OCI-LY1 (cell line): Measurements from ENCODE around the gene CTNNA1.
"Not testable (repeated sequence)": the region's sequence is repeated elsewhere in the genome, so short reads cannot be mapped to it uniquely, and the experiment has no call there.

Experiments
- H2AFZ ChIP-seq: fragments of 200-600 bp; sonication (generic), shearing (Covaris generic); 2 replicates; pipeline ENCODE4 v1.6.0; 2014; ENCODE audit warnings: antibody characterized with exemption, mild to moderate bottlenecking, low read length
- H3F3A ChIP-seq: fragments of 200-600 bp; sonication (generic), shearing (Covaris generic); 2 replicates; pipeline ENCODE4 v1.6.0; 2014; ENCODE audit warnings: mild to moderate bottlenecking, antibody characterized with exemption, low read length, moderate library complexity; ENCODE audit not compliant: insufficient read depth
- H3K27ac ChIP-seq: fragments of 200-600 bp; sonication (generic); 2 replicates; pipeline ENCODE4 v1.5.1; 2014; ENCODE audit warnings: low read length, mixed run types, mild to moderate bottlenecking, low read depth; ENCODE audit not compliant: poor library complexity, severe bottlenecking
- H3K27me3 ChIP-seq: fragments of 200-600 bp; sonication (generic); 2 replicates; pipeline ENCODE4 v1.6.0; 2014; ENCODE audit warnings: antibody characterized with exemption, mild to moderate bottlenecking, low read length, moderate library complexity; ENCODE audit not compliant: insufficient read depth
- H3K36me3 ChIP-seq: fragments of 200-600 bp; sonication (generic); 2 replicates; pipeline ENCODE4 v1.6.1; 2014; ENCODE audit warnings: mild to moderate bottlenecking, antibody characterized with exemption, low read length, moderate library complexity, mixed read lengths; ENCODE audit not compliant: insufficient read depth
- H3K4me1 ChIP-seq: fragments of 200-600 bp; sonication (generic); 2 replicates; pipeline ENCODE4 v1.5.1; 2014; ENCODE audit warnings: mild to moderate bottlenecking, low read length, moderate library complexity; ENCODE audit not compliant: insufficient read depth, severe bottlenecking
- H3K4me2 ChIP-seq: fragments of 200-600 bp; sonication (generic), shearing (Covaris generic); 2 replicates; pipeline ENCODE4 v1.6.1; 2014; ENCODE audit warnings: low read length
- H3K4me3 ChIP-seq: fragments of 200-600 bp; sonication (generic); 2 replicates; pipeline ENCODE4 v1.5.1; 2014; ENCODE audit warnings: low read length, low read depth, mild to moderate bottlenecking, mixed read lengths; ENCODE audit not compliant: poor library complexity, severe bottlenecking
- H3K79me2 ChIP-seq: fragments of 200-600 bp; shearing (Covaris generic); 2 replicates; pipeline ENCODE4 v1.6.1; 2016; ENCODE audit warnings: mixed run types, low read length, mixed read lengths; ENCODE audit not compliant: insufficient read depth
- H3K9ac ChIP-seq: fragments of 200-600 bp; sonication (generic), shearing (Covaris generic); 2 replicates; pipeline ENCODE4 v1.6.1; 2014; ENCODE audit warnings: mild to moderate bottlenecking, low read length, mixed read lengths
- H3K9me2 ChIP-seq: fragments of 200-600 bp; sonication (generic), shearing (Covaris generic); 2 replicates; pipeline ENCODE4 v1.6.1; 2014; ENCODE audit warnings: low read depth, mild to moderate bottlenecking, low read length, mixed read lengths
- H3K9me3 ChIP-seq: fragments of 200-600 bp; shearing (Covaris generic); 2 replicates; pipeline ENCODE4 v1.6.1; 2014; ENCODE audit warnings: low read length, mixed read lengths
- H4K20me1 ChIP-seq: fragments of 200-600 bp; sonication (generic), shearing (Covaris generic); 2 replicates; pipeline ENCODE4 v1.6.0; 2016; ENCODE audit warnings: mild to moderate bottlenecking, low read length; ENCODE audit not compliant: insufficient read depth
- EZH2 ChIP-seq: fragments of 200-600 bp; sonication (generic), shearing (Covaris generic); IDR thresholded peaks from 2 replicates; pipeline ENCODE4 v1.8.0; 2017; ENCODE audit warnings: borderline replicate concordance, mixed run types, mild to moderate bottlenecking, antibody characterized with exemption, low read length, moderate library complexity, mixed read lengths
- TF ChIP-seq, protein P1 (sequence below): fragments of 200-600 bp; sonication (generic), shearing (Covaris generic); IDR thresholded peaks from 2 replicates; pipeline ENCODE4 v1.5.1; 2017; ENCODE audit warnings: mild to moderate bottlenecking, antibody characterized with exemption, low read length, moderate library complexity, mixed read lengths

The CTNNA1 gene

DNA sequence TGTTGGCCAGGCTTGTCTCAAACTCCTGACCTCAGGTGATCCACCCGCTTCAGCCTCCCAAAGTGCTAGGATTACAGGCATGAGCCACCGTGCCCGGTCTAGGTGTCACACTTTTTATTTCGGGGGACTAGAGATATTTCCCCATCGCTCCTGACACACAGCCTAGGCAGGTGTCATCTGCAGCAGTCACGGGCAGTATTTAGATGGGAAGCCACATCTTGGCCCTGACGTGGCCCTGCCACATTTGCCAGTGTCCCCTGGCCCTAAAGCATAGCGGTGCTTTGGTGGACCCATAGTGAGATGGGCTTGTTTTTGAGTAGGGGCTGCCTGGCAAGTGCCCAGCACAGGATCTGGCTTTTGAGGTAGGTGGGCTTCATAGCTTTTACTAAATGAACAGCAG, 167.0 kb downstream of the CTNNA1 start:
- no peak overlapping the region for H3K4me3 ChIP-seq
- H2AFZ ChIP-seq = no peak overlapping the region
- H3K9me2 ChIP-seq = no peaks in the 10 kb centered on the region
- no peaks in the 10 kb centered on the region for H3K36me3 ChIP-seq
- H3K79me2 ChIP-seq = no peaks in the 10 kb centered on the region
- H3K27ac ChIP-seq = no peak overlapping the region
- no peaks in the 10 kb centered on the region for H3K27me3 ChIP-seq
- no peak overlapping the region for H3K4me2 ChIP-seq
- H3K4me1 ChIP-seq = no peaks in the 10 kb centered on the region
- H4K20me1 ChIP-seq = no peaks in the 10 kb centered on the region
- no peaks in the 10 kb centered on the region for H3F3A ChIP-seq
- H3K9me3 ChIP-seq = no peaks in the 10 kb centered on the region
- TF ChIP-seq EZH2 = no peak
- TF ChIP-seq, protein P1, sequence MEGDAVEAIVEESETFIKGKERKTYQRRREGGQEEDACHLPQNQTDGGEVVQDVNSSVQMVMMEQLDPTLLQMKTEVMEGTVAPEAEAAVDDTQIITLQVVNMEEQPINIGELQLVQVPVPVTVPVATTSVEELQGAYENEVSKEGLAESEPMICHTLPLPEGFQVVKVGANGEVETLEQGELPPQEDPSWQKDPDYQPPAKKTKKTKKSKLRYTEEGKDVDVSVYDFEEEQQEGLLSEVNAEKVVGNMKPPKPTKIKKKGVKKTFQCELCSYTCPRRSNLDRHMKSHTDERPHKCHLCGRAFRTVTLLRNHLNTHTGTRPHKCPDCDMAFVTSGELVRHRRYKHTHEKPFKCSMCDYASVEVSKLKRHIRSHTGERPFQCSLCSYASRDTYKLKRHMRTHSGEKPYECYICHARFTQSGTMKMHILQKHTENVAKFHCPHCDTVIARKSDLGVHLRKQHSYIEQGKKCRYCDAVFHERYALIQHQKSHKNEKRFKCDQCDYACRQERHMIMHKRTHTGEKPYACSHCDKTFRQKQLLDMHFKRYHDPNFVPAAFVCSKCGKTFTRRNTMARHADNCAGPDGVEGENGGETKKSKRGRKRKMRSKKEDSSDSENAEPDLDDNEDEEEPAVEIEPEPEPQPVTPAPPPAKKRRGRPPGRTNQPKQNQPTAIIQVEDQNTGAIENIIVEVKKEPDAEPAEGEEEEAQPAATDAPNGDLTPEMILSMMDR = no peak
- H3K9ac ChIP-seq = no peak overlapping the region

DNA sequence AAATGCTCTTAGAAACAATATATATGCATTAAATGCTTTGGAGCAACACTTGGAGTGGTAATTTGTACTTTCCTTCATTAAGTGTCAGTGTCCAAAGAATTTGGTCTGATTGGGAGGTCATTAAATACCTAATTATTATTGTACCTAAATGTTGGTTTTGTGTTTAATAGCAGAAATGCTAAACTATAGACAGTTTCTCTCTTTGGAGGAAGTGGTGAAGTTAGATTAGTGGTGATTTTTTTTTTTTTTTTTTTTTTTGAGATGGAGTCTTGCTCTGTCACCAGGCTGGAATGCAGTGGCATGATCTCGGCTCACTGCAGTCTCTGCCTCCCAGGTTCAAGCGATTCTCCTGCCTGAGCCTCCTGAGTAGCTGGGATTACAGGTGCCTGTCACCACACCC, 168.1 kb downstream of the CTNNA1 start:
- H3K27me3 ChIP-seq, H3K4me1 ChIP-seq, H3K27ac ChIP-seq, H3K79me2 ChIP-seq, H3F3A ChIP-seq, H3K9me2 ChIP-seq, H2AFZ ChIP-seq, H3K4me3 ChIP-seq, H4K20me1 ChIP-seq, H3K9ac ChIP-seq, H3K9me3 ChIP-seq, H3K36me3 ChIP-seq, H3K4me2 ChIP-seq: not testable (repeated sequence)

DNA sequence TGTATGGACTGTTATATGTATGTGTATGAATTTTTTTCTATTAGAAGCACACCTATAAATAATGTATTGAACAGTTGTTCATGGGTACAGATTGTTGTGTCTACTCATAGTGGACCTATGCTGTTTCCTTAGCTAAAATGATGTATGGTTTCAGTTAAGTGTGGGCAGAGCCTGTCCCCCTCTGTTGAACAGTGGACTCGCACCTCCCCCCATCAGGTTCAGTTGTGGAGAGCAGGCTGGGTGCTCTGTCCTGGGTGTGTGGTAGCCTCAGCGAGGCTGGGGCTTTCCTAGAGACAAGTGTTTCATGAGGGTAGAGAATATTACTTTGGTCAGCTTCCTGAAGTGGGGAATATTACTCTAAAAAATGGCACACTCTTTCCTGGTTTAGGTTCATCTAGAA, 169.3 kb downstream of the CTNNA1 start:
- no peaks in the 10 kb centered on the region for H3K4me1 ChIP-seq
- no peak overlapping the region for H3K9ac ChIP-seq
- no peak overlapping the region for H3K4me3 ChIP-seq
- no peaks in the 10 kb centered on the region for H3K36me3 ChIP-seq
- H3K9me3 ChIP-seq = no peaks in the 10 kb centered on the region
- no peaks in the 10 kb centered on the region for H4K20me1 ChIP-seq
- H3K79me2 ChIP-seq = no peaks in the 10 kb centered on the region
- no peaks in the 10 kb centered on the region for H3K9me2 ChIP-seq
- H3K27ac ChIP-seq = no peak overlapping the region
- no peaks in the 10 kb centered on the region for H3K27me3 ChIP-seq
- no peaks in the 10 kb centered on the region for H3F3A ChIP-seq
- H3K4me2 ChIP-seq = no peak overlapping the region
- TF ChIP-seq, protein P1 = no peak
- TF ChIP-seq EZH2 = no peak
- H2AFZ ChIP-seq = no peak overlapping the region

DNA sequence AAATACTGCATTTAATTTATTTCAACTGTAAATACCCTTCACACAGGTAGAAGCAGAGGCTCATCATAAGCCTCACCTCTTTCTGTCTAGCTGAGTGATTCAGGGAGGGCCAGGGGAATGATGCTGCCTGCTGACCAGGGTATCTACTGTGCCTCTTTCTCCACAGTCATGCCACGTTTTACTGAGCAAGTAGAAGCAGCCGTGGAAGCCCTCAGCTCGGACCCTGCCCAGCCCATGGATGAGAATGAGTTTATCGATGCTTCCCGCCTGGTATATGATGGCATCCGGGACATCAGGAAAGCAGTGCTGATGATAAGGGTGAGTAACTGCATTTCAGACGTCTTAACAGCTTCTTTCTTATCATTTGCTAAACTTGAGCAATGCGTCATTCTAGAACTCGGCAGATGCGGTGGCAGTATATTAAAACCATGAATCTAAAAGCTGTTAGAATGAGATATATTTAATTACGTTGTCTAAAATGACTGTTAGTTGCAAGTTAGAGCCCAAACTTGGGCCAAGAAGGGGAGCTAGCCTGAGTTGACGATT, 171.9 kb downstream of the CTNNA1 start:
- Histone ChIP-seq H3K4me2 (no peak overlapping the region), H3K4me3 (no peak overlapping the region), H3K27ac (no peak overlapping the region), H3K79me2 (no peaks in the 10 kb centered on the region), H2AFZ (no peak overlapping the region), H3K27me3 (no peaks in the 10 kb centered on the region), H3F3A (no peaks in the 10 kb centered on the region), H4K20me1 (no peaks in the 10 kb centered on the region), H3K9ac (no peak overlapping the region), H3K36me3 (no peaks in the 10 kb centered on the region), H3K4me1 (no peaks in the 10 kb centered on the region), H3K9me3 (no peaks in the 10 kb centered on the region), H3K9me2 (no peaks in the 10 kb centered on the region)
- TF ChIP-seq EZH2 = no peak
- TF ChIP-seq, protein P1 = no peak
